NCI-H526 treated with DMSO at 0.1 percent for 48 hours (cell line): ENCODE measurements around the gene PATJ.
"Not testable (repeated sequence)": the region's sequence is repeated elsewhere in the genome, so short reads cannot be mapped to it uniquely, and the experiment has no call there.

ENCODE experiments used
- DNase-seq: peaks from one replicate; lab custom pipeline; 2025; lab: John Stamatoyannopoulos, UW

Gene PATJ, protein sequence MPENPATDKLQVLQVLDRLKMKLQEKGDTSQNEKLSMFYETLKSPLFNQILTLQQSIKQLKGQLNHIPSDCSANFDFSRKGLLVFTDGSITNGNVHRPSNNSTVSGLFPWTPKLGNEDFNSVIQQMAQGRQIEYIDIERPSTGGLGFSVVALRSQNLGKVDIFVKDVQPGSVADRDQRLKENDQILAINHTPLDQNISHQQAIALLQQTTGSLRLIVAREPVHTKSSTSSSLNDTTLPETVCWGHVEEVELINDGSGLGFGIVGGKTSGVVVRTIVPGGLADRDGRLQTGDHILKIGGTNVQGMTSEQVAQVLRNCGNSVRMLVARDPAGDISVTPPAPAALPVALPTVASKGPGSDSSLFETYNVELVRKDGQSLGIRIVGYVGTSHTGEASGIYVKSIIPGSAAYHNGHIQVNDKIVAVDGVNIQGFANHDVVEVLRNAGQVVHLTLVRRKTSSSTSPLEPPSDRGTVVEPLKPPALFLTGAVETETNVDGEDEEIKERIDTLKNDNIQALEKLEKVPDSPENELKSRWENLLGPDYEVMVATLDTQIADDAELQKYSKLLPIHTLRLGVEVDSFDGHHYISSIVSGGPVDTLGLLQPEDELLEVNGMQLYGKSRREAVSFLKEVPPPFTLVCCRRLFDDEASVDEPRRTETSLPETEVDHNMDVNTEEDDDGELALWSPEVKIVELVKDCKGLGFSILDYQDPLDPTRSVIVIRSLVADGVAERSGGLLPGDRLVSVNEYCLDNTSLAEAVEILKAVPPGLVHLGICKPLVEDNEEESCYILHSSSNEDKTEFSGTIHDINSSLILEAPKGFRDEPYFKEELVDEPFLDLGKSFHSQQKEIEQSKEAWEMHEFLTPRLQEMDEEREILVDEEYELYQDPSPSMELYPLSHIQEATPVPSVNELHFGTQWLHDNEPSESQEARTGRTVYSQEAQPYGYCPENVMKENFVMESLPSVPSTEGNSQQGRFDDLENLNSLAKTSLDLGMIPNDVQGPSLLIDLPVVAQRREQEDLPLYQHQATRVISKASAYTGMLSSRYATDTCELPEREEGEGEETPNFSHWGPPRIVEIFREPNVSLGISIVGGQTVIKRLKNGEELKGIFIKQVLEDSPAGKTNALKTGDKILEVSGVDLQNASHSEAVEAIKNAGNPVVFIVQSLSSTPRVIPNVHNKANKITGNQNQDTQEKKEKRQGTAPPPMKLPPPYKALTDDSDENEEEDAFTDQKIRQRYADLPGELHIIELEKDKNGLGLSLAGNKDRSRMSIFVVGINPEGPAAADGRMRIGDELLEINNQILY (N-terminal part only)

DNA sequence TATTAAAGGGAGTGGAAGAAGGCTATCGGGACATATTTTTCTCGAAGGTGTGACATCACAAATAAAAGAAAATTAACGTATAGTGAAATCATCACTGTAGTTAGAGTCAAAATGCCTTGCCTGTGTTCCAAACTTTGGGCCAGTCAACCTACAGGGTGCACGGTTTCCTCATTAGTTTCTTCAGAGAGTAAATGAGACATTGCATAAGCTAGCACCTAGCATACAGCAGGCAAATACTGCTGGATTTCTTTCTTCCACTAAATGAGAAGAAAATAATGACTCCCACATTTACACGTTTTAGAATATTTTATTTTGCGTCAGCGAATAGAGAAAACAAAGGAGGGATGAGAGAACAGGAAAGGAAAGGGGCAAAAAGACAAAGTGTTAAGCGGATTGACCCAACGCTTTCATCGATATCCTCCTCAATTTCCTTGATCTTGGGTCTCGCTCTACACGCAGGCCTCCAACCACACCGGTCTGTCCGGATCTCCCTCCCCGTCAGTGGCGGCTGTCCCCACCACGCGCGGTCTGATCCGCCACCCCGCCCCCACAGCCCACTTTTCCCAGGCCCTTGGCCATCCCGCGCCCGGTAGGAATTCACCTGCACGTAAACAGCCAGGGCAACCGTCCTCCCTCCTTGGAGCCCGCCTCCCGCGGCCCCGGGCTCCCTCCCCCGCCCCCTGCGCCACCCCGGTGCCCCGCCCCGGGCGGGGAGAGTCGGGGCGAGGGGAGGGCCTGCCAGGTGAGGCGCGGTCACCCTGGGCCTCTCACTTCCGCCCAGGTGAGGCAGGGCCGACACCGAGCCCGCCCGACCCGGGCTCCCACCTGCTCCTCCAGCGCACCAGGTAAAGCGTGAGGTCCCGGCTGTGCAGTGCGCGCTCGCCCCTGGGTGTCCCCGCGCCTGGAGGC is at the start of gene PATJ:
TSS of gene PATJ (plus strand) at position 770 of the 909 bp plus-strand sequence. CDS start 20,413 bp downstream, outside the sequence.
- peak; percentile 61 for DNase-seq

DNA sequence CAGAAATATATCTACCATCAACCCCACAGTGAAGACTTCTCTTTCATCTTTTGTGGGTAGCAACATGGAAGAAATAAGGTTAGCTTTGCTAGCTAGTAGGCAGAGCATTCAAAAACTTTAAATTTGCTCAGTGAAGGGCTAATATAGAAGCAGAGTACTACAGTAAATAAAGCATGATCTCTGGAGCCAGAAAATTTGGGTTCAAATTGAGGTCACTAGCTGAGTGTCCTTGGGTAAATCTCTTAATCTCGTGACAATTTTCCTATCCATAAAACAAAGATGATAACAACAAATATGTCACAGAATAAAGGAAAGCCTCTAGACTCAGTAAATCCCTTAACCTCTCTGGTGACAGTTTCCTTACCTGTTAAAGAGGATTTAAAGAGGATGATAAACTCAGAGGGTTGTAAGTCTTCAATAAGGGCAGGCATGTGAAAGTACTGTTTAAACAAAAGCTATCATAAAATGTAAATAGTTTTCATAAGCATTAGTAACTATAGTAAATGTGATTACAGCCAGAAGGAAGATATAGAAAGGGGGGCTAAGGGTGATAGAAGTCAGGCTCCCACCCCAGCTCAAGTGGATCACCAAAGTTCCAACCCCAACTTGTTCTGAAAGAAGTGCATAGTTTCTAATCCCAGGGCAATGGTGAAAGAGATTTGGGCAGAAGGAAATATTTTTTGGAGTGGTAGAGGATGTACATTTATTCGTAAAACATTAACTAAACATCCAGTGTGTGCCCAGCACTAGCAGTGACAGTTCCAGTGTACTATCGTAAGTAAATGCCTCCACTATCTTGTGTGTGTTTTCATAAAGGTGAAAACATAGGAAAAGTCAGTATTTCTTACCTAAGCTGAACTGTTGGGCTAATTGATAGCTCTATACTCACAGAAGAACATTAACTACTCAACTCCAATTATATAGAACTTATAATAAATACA is 42.1 kb upstream of the PATJ start:
- DNase-seq: no peak

- DNase-seq: no peak
Observed at GRCh38 chr1:61708953-61709907, 33.0 kb upstream of the PATJ start.

GRCh38 chr1:61709908-61710289 is 32.4 kb upstream of the PATJ start:
- no peak for DNase-seq

GRCh38 chr1:61711257-61711656 is 31.0 kb upstream of the PATJ start:
- not testable (repeated sequence) for DNase-seq

- no peak for DNase-seq
Observed at GRCh38 chr1:61711969-61712368, 30.3 kb upstream of the PATJ start.

DNA sequence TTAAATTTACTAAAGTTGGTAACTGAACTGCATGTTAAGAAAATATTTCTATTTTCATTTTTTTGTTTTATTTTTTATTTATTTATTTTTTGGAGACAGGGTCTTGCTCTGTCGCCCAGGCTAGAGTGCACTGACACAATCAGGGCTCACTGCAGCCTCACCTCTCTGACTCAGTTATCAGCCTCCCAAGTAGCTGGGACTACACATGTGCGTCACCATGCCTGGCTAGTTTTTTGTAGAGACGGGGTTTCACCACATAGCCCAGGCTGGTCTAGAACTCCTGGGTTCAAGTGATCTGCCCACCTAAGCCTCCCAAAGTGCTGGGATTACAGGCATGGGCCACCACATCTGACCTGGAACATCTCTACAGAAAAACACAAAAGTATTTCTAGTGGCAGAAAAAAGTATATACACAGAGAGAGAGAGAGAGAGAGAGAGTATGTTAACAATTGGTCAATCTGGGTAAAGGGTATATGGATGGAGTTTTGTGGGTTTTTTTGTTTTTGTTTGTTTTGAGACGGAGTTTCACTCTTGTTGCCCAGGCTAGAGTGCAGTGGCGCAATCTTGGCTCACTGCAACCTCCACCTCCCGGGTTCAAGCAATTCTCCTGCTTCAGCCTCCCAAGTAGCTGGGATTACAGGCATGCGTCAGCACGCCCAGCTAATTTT is 23.1 kb upstream of the PATJ start:
- not testable (repeated sequence) for DNase-seq

GRCh38 chr1:61724506-61724812 is 17.8 kb upstream of the PATJ start:
- peak; percentile 3 for DNase-seq

- DNase-seq: peak; percentile 85
Observed at GRCh38 chr1:61724813-61725694, 17.2 kb upstream of the PATJ start, which contains the start of gene TM2D1. Gene TM2D1, minus strand, starts transcription at chr1:61725141. Its CDS starts 21 bp downstream, at chr1:61725120.

DNA sequence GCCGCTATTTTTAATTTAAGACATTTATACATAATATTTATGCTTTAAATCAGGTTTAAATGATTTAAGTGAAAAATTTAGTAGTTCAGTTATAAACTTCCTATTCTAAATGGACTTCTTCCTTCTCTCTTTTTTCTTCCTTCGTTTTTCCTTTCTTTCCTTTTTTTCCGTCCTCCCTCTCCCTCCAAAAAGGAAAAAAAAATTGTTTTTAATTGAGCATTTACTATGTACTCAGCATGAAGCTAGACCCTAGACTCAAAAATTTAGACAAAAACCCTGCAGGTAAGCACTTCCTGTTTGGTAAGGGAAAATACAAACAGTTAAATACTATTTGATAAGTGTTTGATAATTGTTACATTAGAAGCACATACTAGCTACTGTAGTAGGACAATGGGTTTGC is 14.7 kb upstream of the PATJ start:
- no peak for DNase-seq

DNA sequence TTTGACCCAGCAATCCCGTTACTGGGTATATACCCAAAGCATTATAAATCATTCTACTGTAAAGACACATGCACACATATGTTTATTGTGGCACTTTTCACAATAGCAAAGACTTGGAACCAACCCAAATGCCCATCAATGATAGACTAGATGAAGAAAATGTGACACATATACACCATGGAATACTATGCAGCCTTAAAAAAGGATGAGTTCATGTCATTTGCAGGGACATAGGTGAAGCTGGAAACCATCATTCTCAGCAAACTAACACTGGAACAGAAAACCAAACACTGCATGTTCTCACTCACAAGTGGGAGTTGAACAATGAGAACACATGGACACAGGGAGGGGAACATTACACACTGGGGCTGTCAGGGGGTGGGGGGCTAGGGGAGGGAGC is 11.6 kb upstream of the PATJ start:
- not testable (repeated sequence) for DNase-seq

GRCh38 chr1:61732726-61733125 is 9.6 kb upstream of the PATJ start:
- no peak for DNase-seq

DNA sequence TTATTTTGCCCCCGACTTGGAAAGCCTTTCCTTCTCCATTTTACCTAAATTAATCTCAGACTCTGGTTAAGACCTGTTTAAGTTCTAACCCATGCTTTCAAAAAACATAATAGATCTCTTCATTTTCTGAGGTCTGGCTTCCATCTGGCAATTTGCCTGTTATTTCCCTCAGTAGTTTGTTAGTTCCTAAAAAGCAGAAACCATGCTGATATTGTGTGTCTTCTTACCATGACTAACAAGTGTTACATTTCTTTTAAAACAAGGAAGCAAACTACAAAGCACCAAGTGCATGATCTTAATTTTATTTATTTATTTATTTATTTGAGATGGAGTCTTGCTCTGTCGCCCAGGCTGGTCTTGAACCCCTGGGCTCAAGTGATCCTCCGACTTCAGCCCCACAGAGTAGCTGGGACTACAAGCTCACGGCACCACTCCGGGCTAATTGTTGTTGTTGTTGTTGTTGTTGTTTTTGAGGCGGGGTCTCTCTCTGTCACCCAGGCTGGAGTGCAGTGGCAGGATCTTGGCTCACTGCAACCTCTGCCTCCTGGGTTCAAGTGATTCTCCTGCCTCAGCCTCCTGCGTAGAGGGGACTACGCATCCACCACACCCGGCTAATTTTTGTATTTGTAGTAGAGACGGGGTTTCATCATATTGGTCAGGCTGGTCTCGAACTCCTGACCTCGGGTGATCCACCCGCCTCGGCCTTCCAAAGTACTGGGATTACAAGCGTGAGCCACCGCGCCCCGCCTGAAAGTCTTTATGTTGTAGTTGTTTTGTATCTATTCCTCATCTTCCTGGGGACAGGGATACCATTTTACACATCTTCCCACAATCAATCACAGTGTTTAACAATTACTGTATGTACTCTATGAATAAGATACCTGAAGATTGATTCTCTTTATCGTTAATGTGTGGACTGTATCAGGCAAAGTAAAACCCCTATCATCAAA is 1.3 kb upstream of the PATJ start:
- DNase-seq: no peak

DNA sequence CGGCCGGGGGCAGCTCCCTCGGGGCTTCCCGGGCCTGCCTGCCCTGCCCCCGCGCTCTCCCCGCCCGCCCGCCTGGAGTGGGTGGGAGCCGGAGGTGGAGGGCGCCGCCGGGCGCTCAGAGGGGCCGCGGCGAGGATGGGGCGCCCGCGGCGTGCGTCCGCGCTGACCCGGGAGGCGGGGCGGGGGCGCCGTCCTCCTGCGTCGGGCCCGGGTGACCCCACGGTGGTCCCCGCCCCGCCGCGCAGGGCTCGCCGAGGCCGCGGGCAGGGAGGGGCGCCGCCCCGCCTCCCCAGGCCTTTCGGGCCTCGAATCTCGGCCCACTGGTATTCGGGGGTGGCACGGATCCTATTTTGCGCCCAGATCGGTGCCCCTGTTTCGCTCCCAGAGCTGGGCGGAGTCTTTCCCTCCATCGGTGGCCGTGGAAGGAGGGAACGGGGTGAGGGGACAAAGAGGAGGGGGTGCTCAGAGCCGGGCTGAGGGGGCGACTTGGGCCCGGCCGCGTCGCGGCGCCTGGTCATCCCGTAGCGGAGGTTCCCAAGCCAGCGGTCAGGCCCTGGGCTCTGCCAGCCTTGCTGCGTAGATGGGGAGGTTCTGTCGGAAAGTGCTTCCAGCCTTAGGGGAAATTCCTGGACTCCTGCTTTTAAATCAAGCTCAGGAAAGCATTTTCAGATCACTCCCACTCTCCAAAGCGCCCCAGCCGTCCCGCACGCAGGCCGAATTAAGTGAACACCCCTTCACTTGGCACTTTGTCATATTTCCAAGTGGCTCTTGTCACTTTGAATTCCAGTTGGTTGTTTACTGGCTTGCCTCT is 545 bp downstream of the PATJ start:
- peak; percentile 5 for DNase-seq

GRCh38 chr1:61743431-61743705 is 1.1 kb downstream of the PATJ start:
- no peak for DNase-seq
